ENCODE data around the gene PARD3.

PARD3 gene

GRCh38 chr10:34087095-34087418 lies 728.0 kb downstream of the PARD3 start:
- TF ChIP-seq, protein P1, sequence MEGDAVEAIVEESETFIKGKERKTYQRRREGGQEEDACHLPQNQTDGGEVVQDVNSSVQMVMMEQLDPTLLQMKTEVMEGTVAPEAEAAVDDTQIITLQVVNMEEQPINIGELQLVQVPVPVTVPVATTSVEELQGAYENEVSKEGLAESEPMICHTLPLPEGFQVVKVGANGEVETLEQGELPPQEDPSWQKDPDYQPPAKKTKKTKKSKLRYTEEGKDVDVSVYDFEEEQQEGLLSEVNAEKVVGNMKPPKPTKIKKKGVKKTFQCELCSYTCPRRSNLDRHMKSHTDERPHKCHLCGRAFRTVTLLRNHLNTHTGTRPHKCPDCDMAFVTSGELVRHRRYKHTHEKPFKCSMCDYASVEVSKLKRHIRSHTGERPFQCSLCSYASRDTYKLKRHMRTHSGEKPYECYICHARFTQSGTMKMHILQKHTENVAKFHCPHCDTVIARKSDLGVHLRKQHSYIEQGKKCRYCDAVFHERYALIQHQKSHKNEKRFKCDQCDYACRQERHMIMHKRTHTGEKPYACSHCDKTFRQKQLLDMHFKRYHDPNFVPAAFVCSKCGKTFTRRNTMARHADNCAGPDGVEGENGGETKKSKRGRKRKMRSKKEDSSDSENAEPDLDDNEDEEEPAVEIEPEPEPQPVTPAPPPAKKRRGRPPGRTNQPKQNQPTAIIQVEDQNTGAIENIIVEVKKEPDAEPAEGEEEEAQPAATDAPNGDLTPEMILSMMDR (IDR thresholded peaks at IDR 0.05; ENCODE audit: control insufficient read depth, extremely low read depth, insufficient read depth), result no peak
- no peak overlapping the region for H3K4me3 ChIP-seq (ENCODE audit: low read depth, low read length)
- DNase-seq (ENCODE audit: low read depth), result no peak

DNA sequence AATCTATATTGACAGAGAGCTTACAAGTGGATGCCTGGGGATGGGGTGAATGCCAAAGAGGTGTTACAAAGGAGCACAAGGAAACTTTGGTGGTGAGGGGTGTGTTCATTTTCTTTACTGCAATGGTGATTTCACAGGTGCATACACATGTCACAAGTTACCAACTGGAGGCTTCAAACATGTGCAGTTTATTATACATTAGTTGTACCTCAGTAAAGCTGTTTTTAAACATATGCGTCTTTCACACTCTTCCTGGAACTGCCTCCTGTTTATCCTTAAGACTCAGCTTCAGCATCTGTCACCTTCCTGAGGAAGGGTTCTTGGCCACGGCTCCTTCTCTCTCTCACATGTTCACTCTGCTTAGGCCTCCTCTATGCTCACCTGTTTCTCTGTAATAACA lies 731.5 kb downstream of the PARD3 start:
- no peak overlapping the region for H3K4me3 ChIP-seq (ENCODE audit: low read depth, low read length)
- no peak for DNase-seq (ENCODE audit: low read depth)
- TF ChIP-seq, protein P1 (IDR thresholded peaks at IDR 0.05; ENCODE audit: control insufficient read depth, extremely low read depth, insufficient read depth), result no peak

DNA sequence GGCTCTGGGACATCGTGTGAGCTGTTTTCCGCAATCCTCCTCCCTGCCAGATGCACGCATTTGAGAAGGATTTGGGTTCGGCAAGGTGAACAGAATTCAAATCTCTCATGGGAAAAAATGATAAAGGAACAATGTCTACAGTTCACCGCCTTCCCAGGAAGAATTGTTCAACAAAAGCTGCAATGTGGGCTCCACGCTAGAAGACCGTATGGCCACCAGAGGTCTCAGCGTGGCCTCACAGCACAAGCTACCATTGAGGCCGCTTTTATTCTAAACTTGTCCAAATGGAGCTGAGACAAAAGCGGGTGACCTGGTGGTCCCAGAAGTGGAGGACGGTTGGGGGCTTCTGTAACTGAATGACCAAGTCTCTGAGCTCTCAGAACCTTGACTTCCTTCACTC lies 733.1 kb downstream of the PARD3 start:
- DNase-seq (ENCODE audit: low read depth), result no peak
- H3K4me3 ChIP-seq (ENCODE audit: low read depth, low read length), result no peak overlapping the region
- TF ChIP-seq, protein P1 (IDR thresholded peaks at IDR 0.05; ENCODE audit: control insufficient read depth, extremely low read depth, insufficient read depth), result 0 out of 2 replicates have a peak, but pooled peaks have one; percentile 5

GRCh38 chr10:34081347-34081743 lies 733.8 kb downstream of the PARD3 start:
- TF ChIP-seq, protein P1 (IDR thresholded peaks at IDR 0.05; ENCODE audit: control insufficient read depth, extremely low read depth, insufficient read depth), result no peak
- DNase-seq (ENCODE audit: low read depth), result no peak
- no peak overlapping the region for H3K4me3 ChIP-seq (ENCODE audit: low read depth, low read length)

- TF ChIP-seq, protein P1 (IDR thresholded peaks at IDR 0.05; ENCODE audit: control insufficient read depth, extremely low read depth, insufficient read depth), result no peak
- no peak overlapping the region for H3K4me3 ChIP-seq (ENCODE audit: low read depth, low read length)
- DNase-seq (ENCODE audit: low read depth), result no peak
Observed at GRCh38 chr10:34080485-34081346, 734.4 kb downstream of the PARD3 start.

DNA sequence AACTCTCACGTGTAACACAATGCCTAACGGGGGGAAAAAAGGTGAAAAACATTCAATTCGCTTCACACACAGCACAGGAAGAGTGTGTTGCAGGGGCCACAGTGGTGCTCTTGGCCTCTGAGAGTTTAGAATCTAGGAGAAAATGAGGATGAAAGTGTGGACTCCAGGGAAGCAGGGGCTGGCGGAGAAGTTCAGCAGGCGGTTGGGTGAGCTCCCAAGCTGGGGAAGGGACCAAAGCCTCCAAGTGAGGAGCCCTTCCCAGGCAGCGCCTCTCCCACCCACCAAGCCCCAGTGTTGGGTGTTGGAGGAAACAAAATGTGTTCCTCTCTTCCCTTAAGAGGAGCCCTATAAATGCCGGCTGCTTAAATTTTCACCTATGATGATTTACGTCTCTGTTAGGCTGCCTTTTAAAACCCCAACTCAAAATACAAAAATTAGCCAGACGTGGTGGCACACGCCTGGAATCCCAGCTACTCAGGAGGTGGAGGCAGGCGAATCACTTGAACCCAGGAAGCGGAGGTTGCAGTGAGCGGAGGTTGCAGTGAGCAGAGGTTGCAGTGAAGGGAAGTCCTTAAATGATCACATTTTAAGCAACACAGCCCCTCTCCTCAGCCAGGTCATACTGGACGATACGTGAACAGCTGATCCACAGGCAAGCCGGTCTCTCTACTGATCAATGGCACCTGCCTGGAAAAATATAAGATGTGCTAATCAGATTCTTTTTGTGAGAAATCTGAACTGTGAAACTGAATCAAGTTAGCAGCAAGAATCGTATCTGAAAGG lies 735.2 kb downstream of the PARD3 start:
- no peak for DNase-seq (ENCODE audit: low read depth)
- H3K4me3 ChIP-seq (ENCODE audit: low read depth, low read length), result no peak overlapping the region
- TF ChIP-seq, protein P1 (IDR thresholded peaks at IDR 0.05; ENCODE audit: control insufficient read depth, extremely low read depth, insufficient read depth), result no peak
